Sigmoid colon (tissue), 7 donors: ENCODE data around the gene REXO5. TPM values are rescaled to one million over a fixed set of nuclear protein-coding genes. Genes with fewer than 3 reads are reported as not detected.

Experiments used
- DNase-seq: peaks from one replicate; pipeline ENCODE4 v3.0.0-alpha.2; 2019
- H3K27ac ChIP-seq, 4 donors: fragments of 200-600 bp; sonication (generic); one replicate each; pipeline ENCODE4 v1.5.1; 2016 to 2019; ENCODE audit warnings: mild to moderate bottlenecking in 1 of 4
- H3K27me3 ChIP-seq, 3 donors: fragments of 200-600 bp; sonication (generic); one replicate each; pipeline ENCODE4 v1.5.1; 2019; ENCODE audit warnings: mild to moderate bottlenecking in 1 of 3
- H3K36me3 ChIP-seq, 4 donors: fragments of 200-600 bp; sonication (generic); one replicate each; pipeline ENCODE4 v1.5.1; 2016 to 2019
- H3K4me1 ChIP-seq, 4 donors: fragments of 200-600 bp; sonication (generic); one replicate each; pipeline ENCODE4 v1.5.1; 2017 to 2019
- H3K4me3 ChIP-seq, 4 donors: fragments of 200-600 bp; sonication (generic); one replicate each; pipeline ENCODE4 v1.5.1; 2017 to 2019; ENCODE audit warnings: mild to moderate bottlenecking in 2 of 4, moderate library complexity in 1 of 4
- H3K9me3 ChIP-seq, 4 donors: fragments of 200-600 bp in 3 of 4; sonication (generic) in 3 of 4; one replicate each; pipeline versions ENCODE4 v1.5.1 to v1.6.1; 2013 to 2019
- EP300 ChIP-seq, 4 donors: sonication (generic); formaldehyde crosslinking; IDR thresholded peaks; one replicate each; pipeline ENCODE4 v1.6.1; 2017; ENCODE audit warnings: antibody characterized with exemption in 4 of 4
- POLR2A ChIP-seq, 2 donors: fragments of 450-650 bp; IDR thresholded peaks; one replicate each; pipeline ENCODE4 v1.6.1; 2016; ENCODE audit warnings: antibody characterized with exemption in 2 of 2, mild to moderate bottlenecking in 2 of 2, moderate library complexity in 2 of 2
- POLR2AphosphoS5 ChIP-seq, 4 donors: sonication (generic); formaldehyde crosslinking; IDR thresholded peaks; one replicate each; pipeline ENCODE4 v1.6.1; 2017; ENCODE audit warnings: antibody characterized with exemption in 4 of 4
- WGBS, 2 donors: extraction: QIAGEN DNeasy Blood & Tissue Kit; methylation state at CpG; one replicate each; pipeline ENCODE4 v1.1.7; 2013; 5-methylcytosine and 5-hydroxymethylcytosine counted together
- intact Hi-C: fragments of 100-400 bp; cut with DNase I; formaldehyde crosslinking; loops from one replicate; pipeline ENCODE4 v1.15.1; 2023
- polyA plus RNA-seq, 3 donors: library from polyadenylated mRNA; stranded (reverse); fragments of 200-250 nt; gene quantifications; one replicate each; pipeline ENCODE4 v1.2.3, GENCODE V29; 2013
- total RNA-seq, 4 donors: library from RNA; depleted of rRNA; stranded (reverse); fragments of >200 nt; gene quantifications; one replicate each; pipeline ENCODE4 v1.1.0, GENCODE V29; 2016
- TF ChIP-seq, protein P1 (sequence below), 4 experiments: fragments of 450-650 bp in 3 of 4; fragments of 200-600 bp in 1 of 4; IDR thresholded peaks; one replicate each; pipeline ENCODE4 v1.5.1; 2016 to 2019; ENCODE audit warnings: antibody characterized with exemption in 4 of 4, mild to moderate bottlenecking in 3 of 4, moderate library complexity in 2 of 4
- donor health status: healthy with polysubstance abuse.
- donor health status: Bipolar disorder and iron deficiency.
- donor health status: healthy.

The REXO5 gene
- total and polyA plus RNA-seq, 7 donors = 1.2 to 7.5 (median 2.9) TPM

DNA sequence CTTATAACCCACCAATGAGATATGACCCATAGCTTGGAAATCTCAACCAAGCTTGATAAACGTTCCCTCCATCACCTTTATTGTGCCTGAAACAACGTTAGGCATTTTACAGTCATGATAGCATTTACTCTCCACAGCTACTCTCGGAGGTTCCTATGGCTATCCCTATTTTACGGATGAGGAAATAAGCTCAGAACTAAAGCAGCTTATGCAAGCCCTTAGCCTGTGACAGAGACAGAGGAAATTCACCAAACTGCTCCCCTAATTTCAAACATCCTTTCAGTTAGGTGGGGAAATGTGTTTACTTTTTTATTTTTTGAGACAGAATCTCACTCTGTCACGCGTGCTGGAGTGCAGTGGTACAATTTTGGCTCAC is 75.2 kb downstream of the REXO5 start:
- intact Hi-C loops = no loop called here
- H3K36me3 ChIP-seq = no peaks in the 10 kb centered on the region
- H3K9me3 ChIP-seq = no peaks in the 10 kb centered on the region
- TF ChIP-seq, protein P1, sequence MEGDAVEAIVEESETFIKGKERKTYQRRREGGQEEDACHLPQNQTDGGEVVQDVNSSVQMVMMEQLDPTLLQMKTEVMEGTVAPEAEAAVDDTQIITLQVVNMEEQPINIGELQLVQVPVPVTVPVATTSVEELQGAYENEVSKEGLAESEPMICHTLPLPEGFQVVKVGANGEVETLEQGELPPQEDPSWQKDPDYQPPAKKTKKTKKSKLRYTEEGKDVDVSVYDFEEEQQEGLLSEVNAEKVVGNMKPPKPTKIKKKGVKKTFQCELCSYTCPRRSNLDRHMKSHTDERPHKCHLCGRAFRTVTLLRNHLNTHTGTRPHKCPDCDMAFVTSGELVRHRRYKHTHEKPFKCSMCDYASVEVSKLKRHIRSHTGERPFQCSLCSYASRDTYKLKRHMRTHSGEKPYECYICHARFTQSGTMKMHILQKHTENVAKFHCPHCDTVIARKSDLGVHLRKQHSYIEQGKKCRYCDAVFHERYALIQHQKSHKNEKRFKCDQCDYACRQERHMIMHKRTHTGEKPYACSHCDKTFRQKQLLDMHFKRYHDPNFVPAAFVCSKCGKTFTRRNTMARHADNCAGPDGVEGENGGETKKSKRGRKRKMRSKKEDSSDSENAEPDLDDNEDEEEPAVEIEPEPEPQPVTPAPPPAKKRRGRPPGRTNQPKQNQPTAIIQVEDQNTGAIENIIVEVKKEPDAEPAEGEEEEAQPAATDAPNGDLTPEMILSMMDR (IDR thresholded peaks at IDR 0.05) = no peak
- no peak for TF ChIP-seq EP300 (IDR thresholded peaks at IDR 0.05)
- no peak for TF ChIP-seq POLR2AphosphoS5 (IDR thresholded peaks at IDR 0.05)
- TF ChIP-seq POLR2A (IDR thresholded peaks at IDR 0.05) = no peak
- DNase-seq = no peak
- H3K27me3 ChIP-seq = no peaks in the 10 kb centered on the region
- no peak overlapping the region for H3K4me3 ChIP-seq
- WGBS, 2 donors = 28 to 71% methylated on average over 6 of the region's 6 CpGs
- H3K4me1 ChIP-seq = peaks cover 0 to 72% (median 65%) of the 10 kb centered on the region in 4 donors
- H3K27ac ChIP-seq = peak overlapping the region; percentile 17 to 72 (median 62)

DNA sequence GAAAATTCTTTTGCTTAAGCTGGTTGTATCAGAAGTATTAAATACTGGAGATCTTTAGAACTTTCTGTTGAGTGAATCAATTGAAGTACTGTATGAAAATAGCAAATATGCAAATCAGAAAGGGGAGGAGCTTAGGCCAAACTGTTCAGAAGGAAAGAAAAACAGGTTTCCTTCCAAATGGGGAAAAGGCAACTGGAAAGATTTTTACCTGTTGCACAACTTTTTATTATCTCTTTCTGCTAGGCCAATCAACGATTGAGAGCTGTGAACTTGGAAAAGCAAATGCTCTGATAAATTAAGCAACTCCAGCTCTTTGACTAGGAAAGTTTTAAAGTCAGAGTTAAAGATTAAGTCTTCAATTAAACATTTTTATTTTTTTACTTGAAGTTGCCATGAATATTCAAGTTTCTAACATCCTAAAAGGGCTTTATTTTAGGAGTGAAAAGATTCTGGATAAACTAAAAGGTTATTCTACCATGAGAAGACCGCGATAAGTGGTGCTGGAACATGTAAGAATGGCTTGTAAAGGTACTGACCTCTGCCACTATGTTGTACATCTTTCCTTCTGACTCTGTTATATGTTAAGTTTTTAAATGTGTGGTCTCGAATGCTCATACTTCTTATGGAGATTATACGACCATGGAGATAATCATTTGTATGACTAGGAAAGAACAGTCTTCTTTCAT is 77.4 kb downstream of the REXO5 start:
- Histone ChIP-seq H3K36me3 (no peaks in the 10 kb centered on the region), H3K9me3 (no peaks in the 10 kb centered on the region), H3K27ac (peak overlapping the region in 3 of 4 donors; percentile 2 to 72 (median 62)), H3K4me1 (peaks cover 0 to 81% (median 72%) of the 10 kb centered on the region in 4 donors), H3K27me3 (no peaks in the 10 kb centered on the region), H3K4me3 (no peak overlapping the region)
- 39 to 64% methylated on average over 5 of the region's 5 CpGs for WGBS, 2 donors
- no peak for DNase-seq
- TF ChIP-seq EP300 (IDR thresholded peaks at IDR 0.05) (no peak), POLR2AphosphoS5 (IDR thresholded peaks at IDR 0.05) (no peak), POLR2A (IDR thresholded peaks at IDR 0.05) (no peak)
- intact Hi-C loops = no loop called here

DNA sequence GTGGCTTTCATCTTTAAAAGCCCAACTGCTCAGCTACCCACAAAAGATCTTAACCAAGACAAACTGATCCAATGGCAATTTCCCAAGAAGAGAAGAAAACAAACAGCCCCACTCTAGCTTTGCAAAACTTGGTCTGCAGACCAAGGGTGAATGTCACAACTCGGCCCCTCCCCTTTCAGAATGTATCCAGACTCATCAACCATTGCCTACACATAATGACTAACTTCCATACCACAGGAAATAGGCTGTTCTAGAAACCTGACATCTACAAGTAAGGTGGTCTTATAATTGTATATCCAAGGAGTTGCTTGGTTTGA is 77.9 kb downstream of the REXO5 start:
- no peaks in the 10 kb centered on the region for H3K9me3 ChIP-seq
- H3K4me1 ChIP-seq = peaks cover 0 to 77% (median 67%) of the 10 kb centered on the region in 4 donors
- no peak for DNase-seq
- no peaks in the 10 kb centered on the region for H3K27me3 ChIP-seq
- H3K4me3 ChIP-seq = no peak overlapping the region
- intact Hi-C loops = no loop called here
- H3K36me3 ChIP-seq = no peaks in the 10 kb centered on the region
- peak overlapping the region in 3 of 4 donors; percentile 2 to 62 (median 13) for H3K27ac ChIP-seq
- no peak for TF ChIP-seq EP300 (IDR thresholded peaks at IDR 0.05)
- TF ChIP-seq POLR2AphosphoS5 (IDR thresholded peaks at IDR 0.05) = no peak
- no peak for TF ChIP-seq POLR2A (IDR thresholded peaks at IDR 0.05)
- TF ChIP-seq, protein P1 (IDR thresholded peaks at IDR 0.05) = no peak
- 32 to 60% methylated on average over 1 of the region's 1 CpG for WGBS, 2 donors

DNA sequence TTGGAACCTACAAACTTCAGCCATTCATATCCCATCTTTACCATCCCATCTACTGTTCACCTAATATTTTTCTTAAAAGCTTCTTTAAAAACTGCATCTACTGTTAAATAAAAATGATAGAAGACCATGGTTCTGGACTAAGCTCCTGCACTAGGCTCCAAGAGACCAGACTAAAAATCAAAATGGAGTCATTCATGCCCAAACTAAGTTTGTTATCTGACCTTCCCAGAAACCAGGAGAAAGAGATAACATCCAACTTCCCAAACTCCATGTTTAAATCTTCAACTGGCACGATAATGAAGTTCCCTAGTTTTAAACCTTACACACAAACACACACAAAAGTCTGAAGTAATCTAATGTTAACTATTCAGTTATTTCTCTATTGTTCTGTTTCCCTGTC is 80.0 kb downstream of the REXO5 start:
- intact Hi-C loops = no loop called here
- Histone ChIP-seq H3K9me3 (no peaks in the 10 kb centered on the region), H3K27me3 (no peaks in the 10 kb centered on the region), H3K4me1 (peaks cover 0 to 70% (median 57%) of the 10 kb centered on the region in 4 donors), H3K36me3 (peaks cover 0 to 1% (median 0%) of the 10 kb centered on the region in 4 donors), H3K27ac (peak overlapping the region in 1 of 4 donors; percentile 29), H3K4me3 (no peak overlapping the region)
- WGBS, 2 donors = 1 to 93% methylated on average over 1 of the region's 1 CpG
- no peak for DNase-seq
- TF ChIP-seq POLR2AphosphoS5 (IDR thresholded peaks at IDR 0.05) (no peak), EP300 (IDR thresholded peaks at IDR 0.05) (no peak), POLR2A (IDR thresholded peaks at IDR 0.05) (no peak)
- TF ChIP-seq, protein P1 (IDR thresholded peaks at IDR 0.05) = no peak

DNA sequence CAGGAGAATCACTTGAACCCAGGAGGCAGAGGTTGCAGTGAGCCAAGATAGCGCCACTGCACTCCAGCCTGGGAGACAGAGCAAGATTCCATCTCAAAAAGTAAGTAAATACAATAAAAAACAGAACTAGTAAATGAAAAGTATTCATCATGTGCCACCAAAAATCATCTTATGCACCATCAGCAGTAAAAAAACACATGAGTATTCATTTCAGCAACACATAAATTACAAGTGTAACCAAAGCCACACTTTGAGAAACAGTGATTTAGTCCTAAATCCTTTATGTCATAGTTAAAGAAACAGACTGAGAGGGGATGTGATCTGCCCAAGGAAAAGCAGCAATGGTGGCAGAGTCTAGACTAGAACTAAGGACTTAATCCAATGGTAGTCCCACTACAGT is 80.9 kb downstream of the REXO5 start:
- peaks cover 0 to 10% (median 0%) of the 10 kb centered on the region in 4 donors for H3K36me3 ChIP-seq
- no peak for TF ChIP-seq POLR2A (IDR thresholded peaks at IDR 0.05)
- no peak for TF ChIP-seq EP300 (IDR thresholded peaks at IDR 0.05)
- TF ChIP-seq, protein P1 (IDR thresholded peaks at IDR 0.05) = no peak
- TF ChIP-seq POLR2AphosphoS5 (IDR thresholded peaks at IDR 0.05) = no peak
- 86 to 90% methylated on average over 1 of the region's 1 CpG for WGBS, 2 donors
- H3K27ac ChIP-seq = peak overlapping the region in 2 of 4 donors; percentile 29 to 41
- DNase-seq = no peak
- peaks cover 0 to 62% (median 48%) of the 10 kb centered on the region in 4 donors for H3K4me1 ChIP-seq
- H3K9me3 ChIP-seq = no peaks in the 10 kb centered on the region
- no peaks in the 10 kb centered on the region for H3K27me3 ChIP-seq
- intact Hi-C loops = no loop called here
- no peak overlapping the region for H3K4me3 ChIP-seq
